SK-N-SH treated with all-trans-retinoic acid at 6 μM for 48 hours (cell line): Measurements from ENCODE around the gene ZEB1.

Experiments used
- ARNTL ChIP-seq: fragments of 450-650 bp; formaldehyde crosslinking; IDR thresholded peaks from 2 replicates; pipeline ENCODE4 v1.5.0; 2020; ENCODE audit warnings: low read depth, mild to moderate bottlenecking, moderate library complexity, borderline replicate concordance
- BACH2 ChIP-seq: fragments of 250-450 bp; sonication (Bioruptor Pico); IDR thresholded peaks from 2 replicates; pipeline ENCODE4 v1.9.0; 2021; ENCODE audit warnings: mild to moderate bottlenecking, borderline replicate concordance
- CREB5 ChIP-seq: fragments of 250-450 bp; sonication (Bioruptor Pico); IDR thresholded peaks from 2 replicates; pipeline ENCODE4 v1.5.1; 2020; ENCODE audit warnings: low read depth, mild to moderate bottlenecking, moderate library complexity
- TSHZ2 ChIP-seq: fragments of 250-450 bp; sonication (Bioruptor Pico); IDR thresholded peaks from 2 replicates; pipeline ENCODE4 v1.5.0; 2020; ENCODE audit warnings: mild to moderate bottlenecking, moderate library complexity
- ZNF70 ChIP-seq: fragments of 450-650 bp; formaldehyde crosslinking; IDR thresholded peaks from 2 replicates; pipeline ENCODE4 v1.5.0; 2020; ENCODE audit warnings: mild to moderate bottlenecking, moderate library complexity

GRCh38 chr10:31384589-31384949 lies 65.6 kb downstream of the ZEB1 start:
- no peak for TF ChIP-seq BACH2
- no peak for TF ChIP-seq ARNTL
- no peak for TF ChIP-seq ZNF70 (CRISPR knock-in tag)
- TF ChIP-seq TSHZ2 (CRISPR knock-in tag) = no peak
- no peak for TF ChIP-seq CREB5
